ENCODE results near the gene ZGPAT. TPM values are rescaled to one million over a fixed set of nuclear protein-coding genes. Genes with fewer than 3 reads are reported as not detected.

ZGPAT gene
- total and polyA plus RNA-seq, 2 of the 8 experiments (the other 6 are each of a cell fraction or from before 2014, with no cell fraction given): 14.5 to 21.4 TPM

DNA sequence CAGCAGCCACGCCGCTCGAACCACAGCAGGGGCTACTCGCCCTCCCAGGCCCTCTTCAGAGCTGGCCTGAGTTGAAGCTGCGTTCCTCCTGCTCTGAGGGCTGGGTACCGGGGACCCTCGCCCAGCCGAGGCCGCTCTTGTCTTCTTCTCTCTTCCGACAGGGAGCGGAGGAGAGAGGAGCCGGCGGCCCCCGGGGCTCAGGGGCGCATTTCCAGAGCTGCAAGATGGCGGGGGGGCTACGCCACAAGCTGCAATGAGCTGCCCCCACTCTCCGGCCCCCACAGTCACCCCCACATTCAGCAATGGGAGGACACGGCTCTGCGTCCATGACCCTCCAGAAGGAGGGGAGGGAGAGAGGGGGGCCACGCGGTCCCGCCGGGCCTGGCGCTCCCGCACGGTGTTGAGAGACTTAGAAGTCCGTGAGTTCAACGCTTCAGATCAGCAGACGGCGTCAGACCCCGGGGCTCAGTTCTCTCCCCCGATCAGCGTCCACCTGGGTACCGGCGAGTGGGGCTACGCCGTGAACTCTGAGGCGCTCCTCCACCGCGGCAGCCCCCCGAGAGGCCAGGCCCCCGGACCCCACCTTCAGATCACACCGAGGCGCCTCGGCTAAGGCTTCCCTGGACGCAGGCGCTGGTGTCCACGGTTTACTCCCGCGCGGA lies 63.3 kb downstream of the ZGPAT start:
- Histone ChIP-seq H4K5ac (ENCODE audit: insufficient read length, low read depth, low read length) (no peak overlapping the region), H3K18ac (ENCODE audit: extremely low read depth, low read length) (no peak overlapping the region), H4K20me1 (replicated peaks in 1 of 2; ENCODE audit: control insufficient read depth in 1 of 2, insufficient read depth in 2 of 2, low read length in 2 of 2) (peaks cover 2 to 9% of the 10 kb centered on the region in 2 experiments), H2BK120ac (replicated peaks; ENCODE audit: low read depth, low read length) (no peak overlapping the region), H4K8ac (ENCODE audit: extremely low read depth, insufficient read depth, low read length) (peak overlapping the region; percentile 51; the same call in 1 of the 2 replicates), H4K91ac (replicated peaks; ENCODE audit: insufficient read length, low read length) (no peak overlapping the region), H3K4me1 (replicated peaks in 1 of 4; ENCODE audit: control insufficient read depth in 3 of 4, insufficient read depth in 4 of 4, low read length in 3 of 4) (peaks cover 0 to 9% (median 6%) of the 10 kb centered on the region in 4 experiments; a peak in 5 of 7 replicates), H3K4me3 (ENCODE audit: extremely low read depth in 1 of 4, insufficient read depth in 2 of 4, low read depth in 3 of 4, low read length in 4 of 4) (no peak overlapping the region), H2BK20ac (ENCODE audit: low read length) (no peak overlapping the region), H3K27me3 (replicated peaks in 1 of 4; ENCODE audit: control insufficient read depth in 3 of 4, extremely low read depth in 1 of 4, insufficient read depth in 3 of 4, low read length in 3 of 4) (no peaks in the 10 kb centered on the region), H3K4ac (replicated peaks; ENCODE audit: insufficient read length, low read depth, low read length) (no peak overlapping the region), H3K56ac (replicated peaks; ENCODE audit: insufficient read length, low read depth, low read length) (no peak overlapping the region), H3K79me2 (ENCODE audit: control insufficient read depth in 1 of 2, insufficient read depth in 2 of 2, low read length in 2 of 2) (peaks cover 0 to 4% of the 10 kb centered on the region in 2 experiments; a peak in 1 of 4 replicates), H3K79me1 (ENCODE audit: low read depth, low read length) (peaks cover 4% of the 10 kb centered on the region; the same call in 1 of the 2 replicates), H2BK15ac (ENCODE audit: low read length) (no peak overlapping the region), H3K27ac (ENCODE audit: low read depth, low read length) (no peak overlapping the region), H3K4me2 (ENCODE audit: insufficient read depth in 1 of 2, low read depth in 2 of 2, low read length in 2 of 2) (no peak overlapping the region), H3K36me3 (ENCODE audit: control insufficient read depth in 2 of 4, insufficient read depth in 4 of 4, low read length in 3 of 4) (peaks cover 0 to 4% (median 0%) of the 10 kb centered on the region in 4 experiments; a peak in 2 of 8 replicates), H3K23me2 (ENCODE audit: low read depth, low read length) (peaks cover 7% of the 10 kb centered on the region; the same call in 1 of the 2 replicates), H3K9ac (replicated peaks in 1 of 4; ENCODE audit: extremely low read depth in 1 of 4, low read depth in 3 of 4, low read length in 3 of 4) (no peak overlapping the region), H2BK12ac (ENCODE audit: low read depth, low read length) (no peak overlapping the region), H2AFZ (ENCODE audit: low read length) (no peak overlapping the region), H2BK5ac (ENCODE audit: low read depth, low read length) (no peak overlapping the region), H2AK5ac (ENCODE audit: low read depth, low read length) (no peak overlapping the region), H3K9me3 (ENCODE audit: insufficient read depth in 2 of 2, low read depth in 1 of 2, low read length in 1 of 2) (no peaks in the 10 kb centered on the region), H3K23ac (ENCODE audit: insufficient read length) (no peak overlapping the region), H3K14ac (ENCODE audit: insufficient read length) (no peak overlapping the region)
- DNase-seq (ENCODE audit: low read depth in 1 of 2, low spot score in 2 of 2) (no peak), FAIRE-seq (no peak)
- CTCF ChIA-PET (ENCODE audit: partially characterized antibody): interaction anchor here (0.6 to 10.7 kb wide), 3 partner anchors 18 to 138 kb away, joined by 4 to 191 read pairs (median 6); no protein-coding TSS in a partner anchor
- TF ChIP-seq, protein P1, sequence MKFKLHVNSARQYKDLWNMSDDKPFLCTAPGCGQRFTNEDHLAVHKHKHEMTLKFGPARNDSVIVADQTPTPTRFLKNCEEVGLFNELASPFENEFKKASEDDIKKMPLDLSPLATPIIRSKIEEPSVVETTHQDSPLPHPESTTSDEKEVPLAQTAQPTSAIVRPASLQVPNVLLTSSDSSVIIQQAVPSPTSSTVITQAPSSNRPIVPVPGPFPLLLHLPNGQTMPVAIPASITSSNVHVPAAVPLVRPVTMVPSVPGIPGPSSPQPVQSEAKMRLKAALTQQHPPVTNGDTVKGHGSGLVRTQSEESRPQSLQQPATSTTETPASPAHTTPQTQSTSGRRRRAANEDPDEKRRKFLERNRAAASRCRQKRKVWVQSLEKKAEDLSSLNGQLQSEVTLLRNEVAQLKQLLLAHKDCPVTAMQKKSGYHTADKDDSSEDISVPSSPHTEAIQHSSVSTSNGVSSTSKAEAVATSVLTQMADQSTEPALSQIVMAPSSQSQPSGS (IDR thresholded peaks at IDR 0.05; ENCODE audit: low read length): no peak
- POLR2A ChIA-PET (ENCODE audit: partially characterized antibody): no interaction called here
- WGBS, 2 experiments (ENCODE audit: extremely low coverage in 1 of 2, insufficient coverage in 1 of 2, insufficient read length in 1 of 2, insufficient replicate concordance in 2 of 2, low coverage in 1 of 2, low lambda C conversion rate in 2 of 2, missing lambda C conversion rate in 1 of 2): 95% methylated on average over 43 of the region's 52 CpGs; no CpG with 5 or more reads in 1 of the 2 experiments

Data from H1 (cell line).